SU-DHL-6 (cell line): ENCODE results near the gene COL5A1.

Experiments
- EZH2phosphoT487 ChIP-seq: fragments of 200-600 bp; sonication (generic), shearing (Covaris generic); conservative IDR thresholded peaks from 2 replicates; pipeline ENCODE4 v1.6.1; 2018; ENCODE audit warnings: mild to moderate bottlenecking, antibody characterized with exemption, low read length, moderate library complexity, mixed read lengths
- TF ChIP-seq, protein P1 (sequence below): fragments of 200-600 bp; sonication (generic); IDR thresholded peaks from one replicate; pipeline ENCODE4 v1.5.1; 2017; ENCODE audit warnings: antibody characterized with exemption, mild to moderate bottlenecking, low read length, moderate library complexity; ENCODE audit not compliant: insufficient read depth, poor library complexity, severe bottlenecking

- TF ChIP-seq EZH2phosphoT487: no peak
- TF ChIP-seq, protein P1, sequence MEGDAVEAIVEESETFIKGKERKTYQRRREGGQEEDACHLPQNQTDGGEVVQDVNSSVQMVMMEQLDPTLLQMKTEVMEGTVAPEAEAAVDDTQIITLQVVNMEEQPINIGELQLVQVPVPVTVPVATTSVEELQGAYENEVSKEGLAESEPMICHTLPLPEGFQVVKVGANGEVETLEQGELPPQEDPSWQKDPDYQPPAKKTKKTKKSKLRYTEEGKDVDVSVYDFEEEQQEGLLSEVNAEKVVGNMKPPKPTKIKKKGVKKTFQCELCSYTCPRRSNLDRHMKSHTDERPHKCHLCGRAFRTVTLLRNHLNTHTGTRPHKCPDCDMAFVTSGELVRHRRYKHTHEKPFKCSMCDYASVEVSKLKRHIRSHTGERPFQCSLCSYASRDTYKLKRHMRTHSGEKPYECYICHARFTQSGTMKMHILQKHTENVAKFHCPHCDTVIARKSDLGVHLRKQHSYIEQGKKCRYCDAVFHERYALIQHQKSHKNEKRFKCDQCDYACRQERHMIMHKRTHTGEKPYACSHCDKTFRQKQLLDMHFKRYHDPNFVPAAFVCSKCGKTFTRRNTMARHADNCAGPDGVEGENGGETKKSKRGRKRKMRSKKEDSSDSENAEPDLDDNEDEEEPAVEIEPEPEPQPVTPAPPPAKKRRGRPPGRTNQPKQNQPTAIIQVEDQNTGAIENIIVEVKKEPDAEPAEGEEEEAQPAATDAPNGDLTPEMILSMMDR: no peak
Observed at GRCh38 chr9:134653259-134654009, 11.8 kb downstream of the COL5A1 start.
